IMR-90 (cell line): Measurements from ENCODE around the gene ADAMTS12. TPM values are rescaled to one million over a fixed set of nuclear protein-coding genes. Genes with fewer than 3 reads are reported as not detected.

Source experiments
- ATAC-seq: fragments of 200-7000 bp; cut with Tn5 transposase; 2 replicates; pipeline ENCODE4 v1.9.1; 2020; ENCODE audit warnings: low read depth, mild to moderate bottlenecking, moderate library complexity
- BruUV-seq: library from RNA; stranded (reverse); fragments of 400-500 nt; replicated peaks from 2 replicates; lab custom pipeline; 2021; lab: Mats Ljungman, UMichigan
- CTCF ChIA-PET: fragments of 300-600 bp; formaldehyde crosslinking; extraction: SDS; loops from one replicate; lab custom pipeline; 2021; ENCODE audit warnings: antibody characterized with exemption; lab: Yijun Ruan, JAX
- POLR2A ChIA-PET: fragments of 300-600 bp; sonication (Branson Sonifier 250); formaldehyde crosslinking; loops from one replicate; lab custom pipeline; 2022; ENCODE audit warnings: antibody characterized with exemption; ENCODE audit not compliant: unreplicated experiment; lab: Charles Lee
- DNase-seq: peaks from one replicate; pipeline ENCODE4 v3.0.0; 2013
- H2AFZ ChIP-seq: replicated peaks from 2 replicates; pipeline ENCODE3; 2013; ENCODE audit warnings: low read length, mild to moderate bottlenecking; ENCODE audit not compliant: poor library complexity
- H2AK5ac ChIP-seq: 2 replicates; pipeline ENCODE4 v1.6.1; 2013; ENCODE audit warnings: low read depth, low read length, inconsistent platforms
- H2AK9ac ChIP-seq: replicated peaks from 2 replicates; pipeline ENCODE3; 2013; ENCODE audit warnings: mild to moderate bottlenecking, low read depth, low read length, moderate library complexity; ENCODE audit not compliant: poor library complexity
- H2BK120ac ChIP-seq: 2 replicates; pipeline ENCODE4 v1.6.1; 2013; ENCODE audit warnings: low read depth, low read length, inconsistent platforms
- H2BK15ac ChIP-seq: 3 replicates; pipeline ENCODE4 v1.6.1; 2013; ENCODE audit warnings: low read depth, low read length, inconsistent platforms
- H2BK20ac ChIP-seq: 2 replicates; pipeline ENCODE4 v1.6.1; 2013; ENCODE audit warnings: low read depth, mild to moderate bottlenecking, inconsistent platforms, low read length, moderate library complexity
- H2BK5ac ChIP-seq: 2 replicates; pipeline ENCODE4 v1.6.1; 2013; ENCODE audit warnings: mild to moderate bottlenecking, low read depth, low read length, inconsistent platforms; ENCODE audit not compliant: poor library complexity, severe bottlenecking
- H3K14ac ChIP-seq: replicated peaks from 2 replicates; pipeline ENCODE4 v1.6.1; 2013; ENCODE audit warnings: low read depth, low read length, inconsistent platforms
- H3K18ac ChIP-seq: 2 replicates; pipeline ENCODE4 v1.6.1; 2013; ENCODE audit warnings: low read depth, low read length, control low read depth
- H3K23ac ChIP-seq: 2 replicates; pipeline ENCODE4 v1.6.1; 2013; ENCODE audit warnings: low read depth, low read length, inconsistent platforms
- H3K27ac ChIP-seq: 2 replicates; pipeline ENCODE4 v1.5.1; 2013; ENCODE audit warnings: mild to moderate bottlenecking, control low read depth, low read length; ENCODE audit not compliant: insufficient read depth
- H3K27me3 ChIP-seq: 2 replicates; pipeline ENCODE4 v1.6.1; 2013; ENCODE audit warnings: low read length; ENCODE audit not compliant: control insufficient read depth, insufficient read depth
- H3K36me3 ChIP-seq: 2 replicates; pipeline ENCODE4 v1.6.1; 2013; ENCODE audit warnings: low read length, mixed read lengths; ENCODE audit not compliant: control insufficient read depth, insufficient read depth
- H3K4ac ChIP-seq: 2 replicates; pipeline ENCODE4 v1.6.1; 2013; ENCODE audit warnings: low read depth, low read length, inconsistent platforms
- H3K4me1 ChIP-seq: 2 replicates; pipeline ENCODE4 v1.6.1; 2013; ENCODE audit warnings: low read length, mixed read lengths; ENCODE audit not compliant: control insufficient read depth, insufficient read depth
- H3K4me2 ChIP-seq: 2 replicates; pipeline ENCODE4 v1.6.1; 2013; ENCODE audit warnings: low read depth, mild to moderate bottlenecking, control low read depth, low read length, moderate library complexity
- H3K4me3 ChIP-seq: 2 replicates; pipeline ENCODE4 v1.5.1; 2013; ENCODE audit warnings: low read depth, mild to moderate bottlenecking, control low read depth, low read length, moderate library complexity; ENCODE audit not compliant: insufficient read depth
- H3K56ac ChIP-seq: 2 replicates; pipeline ENCODE4 v1.6.1; 2013; ENCODE audit warnings: low read length, inconsistent platforms; ENCODE audit not compliant: insufficient read depth; ENCODE audit errors: extremely low read depth
- H3K79me1 ChIP-seq, 2 experiments: 2 replicates each; pipeline ENCODE4 v1.6.1; 2013; ENCODE audit warnings: low read length in 2 of 2, inconsistent platforms in 1 of 2, low read depth in 1 of 2
- H3K9ac ChIP-seq: 2 replicates; pipeline ENCODE4 v1.6.1; 2013; ENCODE audit warnings: low read depth, low read length, control low read depth
- H3K9me1 ChIP-seq: 2 replicates; pipeline ENCODE4 v1.6.1; 2013; ENCODE audit warnings: low read length, inconsistent platforms; ENCODE audit not compliant: insufficient read depth
- H3K9me3 ChIP-seq: 2 replicates; pipeline ENCODE4 v1.6.1; 2013; ENCODE audit warnings: low read length; ENCODE audit not compliant: control insufficient read depth, insufficient read depth
- H4K20me1 ChIP-seq: 2 replicates; pipeline ENCODE4 v1.6.1; 2013; ENCODE audit warnings: low read length, inconsistent platforms; ENCODE audit not compliant: insufficient read depth
- H4K5ac ChIP-seq: 2 replicates; pipeline ENCODE4 v1.6.1; 2013; ENCODE audit warnings: mild to moderate bottlenecking, low read depth, low read length, control low read depth
- H4K8ac ChIP-seq, 2 experiments: 2 replicates each; pipeline ENCODE4 v1.6.1; 2013; ENCODE audit warnings: low read depth in 2 of 2, low read length in 2 of 2, control low read depth in 1 of 2, inconsistent platforms in 1 of 2
- H4K91ac ChIP-seq: 2 replicates; pipeline ENCODE4 v1.6.1; 2013; ENCODE audit warnings: low read depth, low read length, inconsistent platforms; ENCODE audit not compliant: insufficient read depth
- BHLHE40 ChIP-seq: fragments of 150-350 bp; IDR thresholded peaks from 2 replicates; pipeline ENCODE4 v1.6.1; 2016; ENCODE audit warnings: mild to moderate bottlenecking, low read depth, low read length
- CEBPB ChIP-seq: IDR thresholded peaks from 2 replicates; pipeline ENCODE4 v1.6.1; 2012; ENCODE audit warnings: low read depth, low read length, improper control_type of control experiment
- CHD1 ChIP-seq: IDR thresholded peaks from 2 replicates; pipeline ENCODE4 v1.6.1; 2012; ENCODE audit warnings: low read depth, low read length, improper control_type of control experiment
- FOS ChIP-seq: fragments of 150-350 bp; IDR thresholded peaks from 2 replicates; pipeline ENCODE4 v1.6.1; 2016; ENCODE audit warnings: low read depth, low read length
- MAZ ChIP-seq: IDR thresholded peaks from 2 replicates; pipeline ENCODE4 v1.6.1; 2012; ENCODE audit warnings: low read depth, mild to moderate bottlenecking, low read length, improper control_type of control experiment, moderate library complexity, borderline replicate concordance
- MXI1 ChIP-seq: IDR thresholded peaks from 2 replicates; pipeline ENCODE4 v1.6.1; 2012; ENCODE audit warnings: low read depth, mild to moderate bottlenecking, low read length, moderate library complexity, borderline replicate concordance
- NFE2L2 ChIP-seq: fragments of 150-350 bp; IDR thresholded peaks from 2 replicates; pipeline ENCODE4 v1.6.1; 2016; ENCODE audit warnings: low read depth, mild to moderate bottlenecking, low read length
- RAD21 ChIP-seq: IDR thresholded peaks from 2 replicates; pipeline ENCODE4 v1.6.1; 2012; ENCODE audit warnings: low read length, improper control_type of control experiment
- RFX5 ChIP-seq: IDR thresholded peaks from 2 replicates; pipeline ENCODE4 v1.8.0; 2012; ENCODE audit warnings: low read depth, mild to moderate bottlenecking, low read length, moderate library complexity
- SMC3 ChIP-seq: fragments of 150-350 bp; IDR thresholded peaks from 2 replicates; pipeline ENCODE4 v1.6.1; 2016; ENCODE audit warnings: low read depth, mild to moderate bottlenecking, antibody characterized with exemption, low read length, moderate library complexity
- WGBS, 2 experiments: methylation state at CpG; one replicate each; pipeline versions ENCODE4 v1.1.5 to v1.1.7; 2013; ENCODE audit warnings: missing lambda C conversion rate in 2 of 2; ENCODE audit not compliant: insufficient read length in 1 of 2; ENCODE audit errors: extremely low coverage in 2 of 2; 5-methylcytosine and 5-hydroxymethylcytosine counted together
- dilution Hi-C: fragments of 300-500 bp; cut with HindIII; formaldehyde crosslinking; loops from one replicate; pipeline ENCODE4 v1.14.3; 2018; ENCODE audit warnings: low sequenced_read_pairs; ENCODE audit not compliant: unreplicated experiment
- in situ Hi-C: fragments of 300-500 bp; cut with MboI; formaldehyde crosslinking; loops from 3 replicates; pipeline ENCODE4 v1.14.3; 2019; ENCODE audit warnings: low sequenced_read_pairs, inconsistent platforms, mixed read lengths
- intact Hi-C: fragments of 100-400 bp; cut with micrococcal nuclease; formaldehyde crosslinking; loops from 2 replicates; pipeline ENCODE4 v1.10.0; 2022
- polyA plus RNA-seq, 3 experiments: library from polyadenylated mRNA; depleted of rRNA; stranded (reverse); fragments of >200 nt; gene quantifications; 2 replicates each; pipeline ENCODE4 v1.2.3, GENCODE V29; 2012; ENCODE audit warnings: low replicate concordance in 1 of 3
- total RNA-seq: library from RNA; depleted of rRNA; stranded (reverse); fragments of >200 nt; gene quantifications from 2 replicates; pipeline ENCODE4 v1.2.3, GENCODE V29; 2012
- TF ChIP-seq, protein P1 (sequence below): fragments of 150-350 bp; IDR thresholded peaks from 2 replicates; pipeline ENCODE4 v1.6.1; 2017; ENCODE audit warnings: mild to moderate bottlenecking, antibody characterized with exemption, low read length, low read depth
- TF ChIP-seq, protein P2 (sequence below): conservative IDR thresholded peaks from 2 replicates; pipeline ENCODE4 v1.5.1; 2012; ENCODE audit warnings: mild to moderate bottlenecking, low read depth, low read length, improper control_type of control experiment
- TF ChIP-seq, protein P3 (sequence below): fragments of 150-350 bp; IDR thresholded peaks from 2 replicates; pipeline ENCODE4 v1.6.1; 2016; ENCODE audit warnings: low read depth, mild to moderate bottlenecking, low read length, moderate library complexity, borderline replicate concordance

ADAMTS12 gene
- total and polyA plus RNA-seq, 2 of the 4 experiments (the other 2 are of a cell fraction): 27.3 to 51.3 TPM

DNA sequence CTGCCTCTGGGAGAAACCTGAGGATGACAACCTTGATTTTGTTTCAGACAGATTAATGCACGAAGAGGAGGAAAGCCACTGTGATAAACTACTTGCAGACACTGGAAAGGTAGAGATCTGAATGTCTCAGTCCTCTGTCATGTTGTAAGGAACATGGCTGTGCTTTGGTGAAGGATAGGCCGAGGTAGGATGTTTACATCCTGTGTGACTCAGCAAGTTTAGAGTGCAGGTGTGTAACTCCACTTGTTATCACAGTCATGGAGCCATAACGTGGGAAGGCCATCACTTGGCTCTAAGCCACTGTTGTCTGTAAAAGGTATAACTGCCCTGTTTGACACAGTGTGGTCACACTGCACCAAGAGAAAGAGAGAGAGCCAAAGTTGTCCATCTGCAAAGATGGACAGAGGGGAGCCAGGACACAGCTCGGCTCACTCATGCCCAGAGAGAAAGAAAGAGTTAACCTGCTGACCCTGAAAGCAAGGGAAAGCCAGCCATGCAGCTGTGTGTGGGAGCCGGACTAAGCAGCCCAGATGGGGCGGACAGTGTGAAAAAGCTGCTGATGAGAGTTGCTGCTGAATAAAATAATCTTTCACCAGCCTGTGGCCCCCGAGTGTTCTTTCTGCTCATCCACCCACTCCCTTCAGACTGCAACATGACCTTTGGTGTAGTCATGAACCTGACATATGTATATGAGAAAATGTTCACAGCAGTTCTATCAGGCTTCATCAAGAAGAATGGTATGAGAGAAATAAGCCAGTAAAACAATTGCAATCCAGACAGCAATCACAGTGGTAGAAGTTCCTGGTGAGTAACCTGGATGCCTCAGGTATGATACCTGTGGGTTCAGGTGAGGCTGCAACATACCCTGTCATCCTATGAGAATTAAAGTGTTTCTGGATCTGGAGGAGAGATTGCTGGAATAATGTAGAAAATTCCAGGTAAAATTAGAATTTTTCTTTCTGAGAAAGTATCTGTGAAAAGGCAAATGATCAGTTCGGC is 335.2 kb downstream of the ADAMTS12 start:
- H4K20me1 ChIP-seq: no peaks in the 10 kb centered on the region
- H2BK120ac ChIP-seq: no peak overlapping the region
- WGBS, 2 experiments: 73% methylated on average over 2 of the region's 8 CpGs; no CpG with 5 or more reads in 1 of the 2 experiments
- no peak for DNase-seq
- dilution Hi-C loops (no loop called here), in situ Hi-C loops (no loop called here), intact Hi-C loops (no loop called here)
- H2BK20ac ChIP-seq: no peak overlapping the region
- H3K9me1 ChIP-seq: 0 out of 2 replicates have a peak, but pooled peaks cover 3% of the 10 kb centered on the region
- no peak overlapping the region for H2BK5ac ChIP-seq
- H4K91ac ChIP-seq: no peak overlapping the region
- H2BK15ac ChIP-seq: no peak overlapping the region
- H3K27me3 ChIP-seq: no peaks in the 10 kb centered on the region
- no TSS peak for BruUV-seq
- no peak overlapping the region for H3K18ac ChIP-seq
- no peak overlapping the region for H4K8ac ChIP-seq
- H2AK9ac ChIP-seq: no peak overlapping the region
- H3K9ac ChIP-seq: no peak overlapping the region
- H3K4me3 ChIP-seq: no peak overlapping the region
- H3K9me3 ChIP-seq: no peaks in the 10 kb centered on the region
- no peaks in the 10 kb centered on the region for H3K79me1 ChIP-seq
- H3K4ac ChIP-seq: no peak overlapping the region
- H2AFZ ChIP-seq: no peak overlapping the region
- H3K56ac ChIP-seq: no peak overlapping the region
- H2AK5ac ChIP-seq: no peak overlapping the region
- peaks cover 4% of the 10 kb centered on the region; the same call in 1 of the 2 replicates for H3K4me1 ChIP-seq
- H3K36me3 ChIP-seq: peaks cover 2% of the 10 kb centered on the region; the same call in 1 of the 2 replicates
- H3K27ac ChIP-seq: no peak overlapping the region
- ATAC-seq: no peak
- no peak overlapping the region for H3K23ac ChIP-seq
- H4K5ac ChIP-seq: no peak overlapping the region
- no peak overlapping the region for H3K4me2 ChIP-seq
- H3K14ac ChIP-seq: no peak overlapping the region
- ChIA-PET CTCF (no interaction called here), POLR2A (no interaction called here)
- no peak for TF ChIP-seq MAZ
- no peak for TF ChIP-seq NFE2L2
- TF ChIP-seq RAD21: no peak
- no peak for TF ChIP-seq RFX5
- no peak for TF ChIP-seq FOS
- no peak for TF ChIP-seq CHD1
- TF ChIP-seq CEBPB: no peak
- no peak for TF ChIP-seq MXI1
- TF ChIP-seq SMC3: no peak
- TF ChIP-seq, protein P1, sequence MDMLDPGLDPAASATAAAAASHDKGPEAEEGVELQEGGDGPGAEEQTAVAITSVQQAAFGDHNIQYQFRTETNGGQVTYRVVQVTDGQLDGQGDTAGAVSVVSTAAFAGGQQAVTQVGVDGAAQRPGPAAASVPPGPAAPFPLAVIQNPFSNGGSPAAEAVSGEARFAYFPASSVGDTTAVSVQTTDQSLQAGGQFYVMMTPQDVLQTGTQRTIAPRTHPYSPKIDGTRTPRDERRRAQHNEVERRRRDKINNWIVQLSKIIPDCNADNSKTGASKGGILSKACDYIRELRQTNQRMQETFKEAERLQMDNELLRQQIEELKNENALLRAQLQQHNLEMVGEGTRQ: no peak
- TF ChIP-seq, protein P2, sequence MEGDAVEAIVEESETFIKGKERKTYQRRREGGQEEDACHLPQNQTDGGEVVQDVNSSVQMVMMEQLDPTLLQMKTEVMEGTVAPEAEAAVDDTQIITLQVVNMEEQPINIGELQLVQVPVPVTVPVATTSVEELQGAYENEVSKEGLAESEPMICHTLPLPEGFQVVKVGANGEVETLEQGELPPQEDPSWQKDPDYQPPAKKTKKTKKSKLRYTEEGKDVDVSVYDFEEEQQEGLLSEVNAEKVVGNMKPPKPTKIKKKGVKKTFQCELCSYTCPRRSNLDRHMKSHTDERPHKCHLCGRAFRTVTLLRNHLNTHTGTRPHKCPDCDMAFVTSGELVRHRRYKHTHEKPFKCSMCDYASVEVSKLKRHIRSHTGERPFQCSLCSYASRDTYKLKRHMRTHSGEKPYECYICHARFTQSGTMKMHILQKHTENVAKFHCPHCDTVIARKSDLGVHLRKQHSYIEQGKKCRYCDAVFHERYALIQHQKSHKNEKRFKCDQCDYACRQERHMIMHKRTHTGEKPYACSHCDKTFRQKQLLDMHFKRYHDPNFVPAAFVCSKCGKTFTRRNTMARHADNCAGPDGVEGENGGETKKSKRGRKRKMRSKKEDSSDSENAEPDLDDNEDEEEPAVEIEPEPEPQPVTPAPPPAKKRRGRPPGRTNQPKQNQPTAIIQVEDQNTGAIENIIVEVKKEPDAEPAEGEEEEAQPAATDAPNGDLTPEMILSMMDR: no peak
- TF ChIP-seq, protein P3, sequence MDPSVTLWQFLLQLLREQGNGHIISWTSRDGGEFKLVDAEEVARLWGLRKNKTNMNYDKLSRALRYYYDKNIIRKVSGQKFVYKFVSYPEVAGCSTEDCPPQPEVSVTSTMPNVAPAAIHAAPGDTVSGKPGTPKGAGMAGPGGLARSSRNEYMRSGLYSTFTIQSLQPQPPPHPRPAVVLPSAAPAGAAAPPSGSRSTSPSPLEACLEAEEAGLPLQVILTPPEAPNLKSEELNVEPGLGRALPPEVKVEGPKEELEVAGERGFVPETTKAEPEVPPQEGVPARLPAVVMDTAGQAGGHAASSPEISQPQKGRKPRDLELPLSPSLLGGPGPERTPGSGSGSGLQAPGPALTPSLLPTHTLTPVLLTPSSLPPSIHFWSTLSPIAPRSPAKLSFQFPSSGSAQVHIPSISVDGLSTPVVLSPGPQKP: no peak
- no peak for TF ChIP-seq BHLHE40
